ENCODE measurements around the gene WSCD2. TPM values are rescaled to one million over a fixed set of nuclear protein-coding genes. Genes with fewer than 3 reads are reported as not detected.

WSCD2 gene
- total RNA-seq, 1 donor from 2014 or later, result 72.9 TPM

- Mint-ChIP-seq H3K27me3 (peaks cover 16% of the 10 kb centered on the region), H3K4me3 (no peak overlapping the region), H3K36me3 (no peaks in the 10 kb centered on the region), H3K9me3 (no peaks in the 10 kb centered on the region), H3K27ac (no peak overlapping the region), H3K4me1 (ENCODE audit: unreplicated experiment) (peaks cover 23% of the 10 kb centered on the region)
- TF ChIP-seq CTCF (conservative IDR thresholded peaks at IDR 0.05), result no peak
- DNase-seq (ENCODE audit: extremely low spot score, unreplicated experiment), result no peak
These were observed 33.1 kb downstream of the WSCD2 start for GRCh38 chr12:108162207-108162606.

GRCh38 chr12:108166505-108166904, 37.4 kb downstream of the WSCD2 start:
- Mint-ChIP-seq H3K4me3 (no peak overlapping the region), H3K4me1 (ENCODE audit: unreplicated experiment) (no peaks in the 10 kb centered on the region), H3K9me3 (no peaks in the 10 kb centered on the region), H3K27ac (no peak overlapping the region), H3K36me3 (no peaks in the 10 kb centered on the region), H3K27me3 (peaks cover 22% of the 10 kb centered on the region)
- DNase-seq (ENCODE audit: extremely low spot score, unreplicated experiment), result no peak
- TF ChIP-seq CTCF (conservative IDR thresholded peaks at IDR 0.05), result no peak

- H3K27me3 Mint-ChIP-seq, result peaks cover 24% of the 10 kb centered on the region
These were observed 38.9 kb downstream of the WSCD2 start for GRCh38 chr12:108167974-108168373.

GRCh38 chr12:108169708-108170107, 40.6 kb downstream of the WSCD2 start:
- Mint-ChIP-seq H3K36me3 (no peaks in the 10 kb centered on the region), H3K4me3 (no peak overlapping the region), H3K9me3 (no peaks in the 10 kb centered on the region), H3K27ac (peak overlapping the region; percentile 20), H3K4me1 (ENCODE audit: unreplicated experiment) (no peaks in the 10 kb centered on the region), H3K27me3 (peaks cover 24% of the 10 kb centered on the region)
- no peak for TF ChIP-seq CTCF (conservative IDR thresholded peaks at IDR 0.05)
- no peak for DNase-seq (ENCODE audit: extremely low spot score, unreplicated experiment)

More at GRCh38 chr12:108167974-108168373, 38.9 kb downstream of the WSCD2 start:
- H3K4me3 Mint-ChIP-seq, result no peak overlapping the region
- no peaks in the 10 kb centered on the region for H3K4me1 Mint-ChIP-seq (ENCODE audit: unreplicated experiment)
- no peaks in the 10 kb centered on the region for H3K36me3 Mint-ChIP-seq
- TF ChIP-seq CTCF (conservative IDR thresholded peaks at IDR 0.05), result no peak
- no peaks in the 10 kb centered on the region for H3K9me3 Mint-ChIP-seq
- no peak overlapping the region for H3K27ac Mint-ChIP-seq
- no peak for DNase-seq (ENCODE audit: extremely low spot score, unreplicated experiment)

- no peak for DNase-seq (ENCODE audit: extremely low spot score, unreplicated experiment)
- no peaks in the 10 kb centered on the region for H3K4me1 Mint-ChIP-seq (ENCODE audit: unreplicated experiment)
- H3K27ac Mint-ChIP-seq, result no peak overlapping the region
- H3K4me3 Mint-ChIP-seq, result no peak overlapping the region
- no peaks in the 10 kb centered on the region for H3K9me3 Mint-ChIP-seq
- TF ChIP-seq CTCF (conservative IDR thresholded peaks at IDR 0.05), result no peak
- no peaks in the 10 kb centered on the region for H3K36me3 Mint-ChIP-seq
- H3K27me3 Mint-ChIP-seq, result peaks cover 24% of the 10 kb centered on the region
These were observed 41.1 kb downstream of the WSCD2 start for GRCh38 chr12:108170164-108170563.

- H3K4me3 Mint-ChIP-seq, result no peak overlapping the region
- H3K27me3 Mint-ChIP-seq, result peaks cover 23% of the 10 kb centered on the region
- H3K27ac Mint-ChIP-seq, result no peak overlapping the region
- no peaks in the 10 kb centered on the region for H3K36me3 Mint-ChIP-seq
- no peaks in the 10 kb centered on the region for H3K9me3 Mint-ChIP-seq
- H3K4me1 Mint-ChIP-seq (ENCODE audit: unreplicated experiment), result no peaks in the 10 kb centered on the region
- no peak for DNase-seq (ENCODE audit: extremely low spot score, unreplicated experiment)
- no peak for TF ChIP-seq CTCF (conservative IDR thresholded peaks at IDR 0.05)
These were observed 42.9 kb downstream of the WSCD2 start for GRCh38 chr12:108172033-108172432.

Measured in type B pancreatic cell (in vitro differentiated cells).